Measurements from ENCODE around the gene SHOC2. TPM values are rescaled to one million over a fixed set of nuclear protein-coding genes. Genes with fewer than 3 reads are reported as not detected.

SHOC2 gene
- total and polyA plus RNA-seq, 2 of the 8 experiments (the other 6 are each of a cell fraction or from before 2014, with no cell fraction given), result 7.6 to 28.2 TPM

DNA sequence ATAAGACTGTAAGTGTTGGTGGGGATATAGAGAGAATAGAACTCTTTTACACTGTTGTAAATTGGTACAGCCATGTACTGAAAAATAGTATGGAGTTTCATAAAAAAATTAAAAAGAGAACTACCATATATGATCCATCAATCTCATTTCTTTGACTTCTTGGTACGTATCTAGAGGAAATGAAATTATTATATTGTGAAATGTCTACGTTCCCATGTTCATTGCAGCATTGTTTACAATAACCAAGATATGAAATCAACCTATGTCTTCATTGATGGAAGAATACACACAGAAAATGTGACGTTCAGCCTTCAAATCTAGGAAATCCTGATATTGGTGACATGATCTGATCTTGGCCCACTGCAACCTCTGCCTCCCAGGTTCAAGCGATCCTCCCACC lies 32.0 kb downstream of the SHOC2 start (continued):
- TF ChIP-seq, protein P1, sequence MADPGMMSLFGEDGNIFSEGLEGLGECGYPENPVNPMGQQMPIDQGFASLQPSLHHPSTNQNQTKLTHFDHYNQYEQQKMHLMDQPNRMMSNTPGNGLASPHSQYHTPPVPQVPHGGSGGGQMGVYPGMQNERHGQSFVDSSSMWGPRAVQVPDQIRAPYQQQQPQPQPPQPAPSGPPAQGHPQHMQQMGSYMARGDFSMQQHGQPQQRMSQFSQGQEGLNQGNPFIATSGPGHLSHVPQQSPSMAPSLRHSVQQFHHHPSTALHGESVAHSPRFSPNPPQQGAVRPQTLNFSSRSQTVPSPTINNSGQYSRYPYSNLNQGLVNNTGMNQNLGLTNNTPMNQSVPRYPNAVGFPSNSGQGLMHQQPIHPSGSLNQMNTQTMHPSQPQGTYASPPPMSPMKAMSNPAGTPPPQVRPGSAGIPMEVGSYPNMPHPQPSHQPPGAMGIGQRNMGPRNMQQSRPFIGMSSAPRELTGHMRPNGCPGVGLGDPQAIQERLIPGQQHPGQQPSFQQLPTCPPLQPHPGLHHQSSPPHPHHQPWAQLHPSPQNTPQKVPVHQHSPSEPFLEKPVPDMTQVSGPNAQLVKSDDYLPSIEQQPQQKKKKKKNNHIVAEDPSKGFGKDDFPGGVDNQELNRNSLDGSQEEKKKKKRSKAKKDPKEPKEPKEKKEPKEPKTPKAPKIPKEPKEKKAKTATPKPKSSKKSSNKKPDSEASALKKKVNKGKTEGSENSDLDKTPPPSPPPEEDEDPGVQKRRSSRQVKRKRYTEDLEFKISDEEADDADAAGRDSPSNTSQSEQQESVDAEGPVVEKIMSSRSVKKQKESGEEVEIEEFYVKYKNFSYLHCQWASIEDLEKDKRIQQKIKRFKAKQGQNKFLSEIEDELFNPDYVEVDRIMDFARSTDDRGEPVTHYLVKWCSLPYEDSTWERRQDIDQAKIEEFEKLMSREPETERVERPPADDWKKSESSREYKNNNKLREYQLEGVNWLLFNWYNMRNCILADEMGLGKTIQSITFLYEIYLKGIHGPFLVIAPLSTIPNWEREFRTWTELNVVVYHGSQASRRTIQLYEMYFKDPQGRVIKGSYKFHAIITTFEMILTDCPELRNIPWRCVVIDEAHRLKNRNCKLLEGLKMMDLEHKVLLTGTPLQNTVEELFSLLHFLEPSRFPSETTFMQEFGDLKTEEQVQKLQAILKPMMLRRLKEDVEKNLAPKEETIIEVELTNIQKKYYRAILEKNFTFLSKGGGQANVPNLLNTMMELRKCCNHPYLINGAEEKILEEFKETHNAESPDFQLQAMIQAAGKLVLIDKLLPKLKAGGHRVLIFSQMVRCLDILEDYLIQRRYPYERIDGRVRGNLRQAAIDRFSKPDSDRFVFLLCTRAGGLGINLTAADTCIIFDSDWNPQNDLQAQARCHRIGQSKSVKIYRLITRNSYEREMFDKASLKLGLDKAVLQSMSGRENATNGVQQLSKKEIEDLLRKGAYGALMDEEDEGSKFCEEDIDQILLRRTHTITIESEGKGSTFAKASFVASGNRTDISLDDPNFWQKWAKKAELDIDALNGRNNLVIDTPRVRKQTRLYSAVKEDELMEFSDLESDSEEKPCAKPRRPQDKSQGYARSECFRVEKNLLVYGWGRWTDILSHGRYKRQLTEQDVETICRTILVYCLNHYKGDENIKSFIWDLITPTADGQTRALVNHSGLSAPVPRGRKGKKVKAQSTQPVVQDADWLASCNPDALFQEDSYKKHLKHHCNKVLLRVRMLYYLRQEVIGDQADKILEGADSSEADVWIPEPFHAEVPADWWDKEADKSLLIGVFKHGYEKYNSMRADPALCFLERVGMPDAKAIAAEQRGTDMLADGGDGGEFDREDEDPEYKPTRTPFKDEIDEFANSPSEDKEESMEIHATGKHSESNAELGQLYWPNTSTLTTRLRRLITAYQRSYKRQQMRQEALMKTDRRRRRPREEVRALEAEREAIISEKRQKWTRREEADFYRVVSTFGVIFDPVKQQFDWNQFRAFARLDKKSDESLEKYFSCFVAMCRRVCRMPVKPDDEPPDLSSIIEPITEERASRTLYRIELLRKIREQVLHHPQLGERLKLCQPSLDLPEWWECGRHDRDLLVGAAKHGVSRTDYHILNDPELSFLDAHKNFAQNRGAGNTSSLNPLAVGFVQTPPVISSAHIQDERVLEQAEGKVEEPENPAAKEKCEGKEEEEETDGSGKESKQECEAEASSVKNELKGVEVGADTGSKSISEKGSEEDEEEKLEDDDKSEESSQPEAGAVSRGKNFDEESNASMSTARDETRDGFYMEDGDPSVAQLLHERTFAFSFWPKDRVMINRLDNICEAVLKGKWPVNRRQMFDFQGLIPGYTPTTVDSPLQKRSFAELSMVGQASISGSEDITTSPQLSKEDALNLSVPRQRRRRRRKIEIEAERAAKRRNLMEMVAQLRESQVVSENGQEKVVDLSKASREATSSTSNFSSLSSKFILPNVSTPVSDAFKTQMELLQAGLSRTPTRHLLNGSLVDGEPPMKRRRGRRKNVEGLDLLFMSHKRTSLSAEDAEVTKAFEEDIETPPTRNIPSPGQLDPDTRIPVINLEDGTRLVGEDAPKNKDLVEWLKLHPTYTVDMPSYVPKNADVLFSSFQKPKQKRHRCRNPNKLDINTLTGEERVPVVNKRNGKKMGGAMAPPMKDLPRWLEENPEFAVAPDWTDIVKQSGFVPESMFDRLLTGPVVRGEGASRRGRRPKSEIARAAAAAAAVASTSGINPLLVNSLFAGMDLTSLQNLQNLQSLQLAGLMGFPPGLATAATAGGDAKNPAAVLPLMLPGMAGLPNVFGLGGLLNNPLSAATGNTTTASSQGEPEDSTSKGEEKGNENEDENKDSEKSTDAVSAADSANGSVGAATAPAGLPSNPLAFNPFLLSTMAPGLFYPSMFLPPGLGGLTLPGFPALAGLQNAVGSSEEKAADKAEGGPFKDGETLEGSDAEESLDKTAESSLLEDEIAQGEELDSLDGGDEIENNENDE (IDR thresholded peaks at IDR 0.05; ENCODE audit: insufficient replicate concordance, low read length), result no peak
- TF ChIP-seq ASH2L (IDR thresholded peaks at IDR 0.05; ENCODE audit: low read length) (no peak), PHF8 (conservative IDR thresholded peaks at IDR 0.05; ENCODE audit: low read depth, low read length) (no peak), BACH1 (IDR thresholded peaks at IDR 0.05; ENCODE audit: low read length) (no peak), EGR1 (IDR thresholded peaks at IDR 0.05; ENCODE audit: borderline replicate concordance, low read depth, low read length) (no peak), TEAD4 (IDR thresholded peaks at IDR 0.05; ENCODE audit: low read depth, low read length) (no peak), ZNF274 (IDR thresholded peaks at IDR 0.05; ENCODE audit: borderline replicate concordance, extremely low read depth, low read length) (no peak), RXRA (IDR thresholded peaks at IDR 0.05; ENCODE audit: insufficient read depth, low read depth, low read length) (no peak), SRF (IDR thresholded peaks at IDR 0.05; ENCODE audit: low read depth, low read length) (no peak), NANOG (IDR thresholded peaks at IDR 0.05; ENCODE audit: insufficient read depth, low read depth, low read length, poor library complexity, severe bottlenecking) (no peak), TBP (IDR thresholded peaks at IDR 0.05; ENCODE audit: low read depth, low read length) (no peak), TAF7 (optimal IDR thresholded peaks at IDR 0.05; ENCODE audit: borderline replicate concordance, low read depth, low read length) (no peak)

Data from H1 (cell line).